ENCODE results near the gene UNC5CL.

DNA sequence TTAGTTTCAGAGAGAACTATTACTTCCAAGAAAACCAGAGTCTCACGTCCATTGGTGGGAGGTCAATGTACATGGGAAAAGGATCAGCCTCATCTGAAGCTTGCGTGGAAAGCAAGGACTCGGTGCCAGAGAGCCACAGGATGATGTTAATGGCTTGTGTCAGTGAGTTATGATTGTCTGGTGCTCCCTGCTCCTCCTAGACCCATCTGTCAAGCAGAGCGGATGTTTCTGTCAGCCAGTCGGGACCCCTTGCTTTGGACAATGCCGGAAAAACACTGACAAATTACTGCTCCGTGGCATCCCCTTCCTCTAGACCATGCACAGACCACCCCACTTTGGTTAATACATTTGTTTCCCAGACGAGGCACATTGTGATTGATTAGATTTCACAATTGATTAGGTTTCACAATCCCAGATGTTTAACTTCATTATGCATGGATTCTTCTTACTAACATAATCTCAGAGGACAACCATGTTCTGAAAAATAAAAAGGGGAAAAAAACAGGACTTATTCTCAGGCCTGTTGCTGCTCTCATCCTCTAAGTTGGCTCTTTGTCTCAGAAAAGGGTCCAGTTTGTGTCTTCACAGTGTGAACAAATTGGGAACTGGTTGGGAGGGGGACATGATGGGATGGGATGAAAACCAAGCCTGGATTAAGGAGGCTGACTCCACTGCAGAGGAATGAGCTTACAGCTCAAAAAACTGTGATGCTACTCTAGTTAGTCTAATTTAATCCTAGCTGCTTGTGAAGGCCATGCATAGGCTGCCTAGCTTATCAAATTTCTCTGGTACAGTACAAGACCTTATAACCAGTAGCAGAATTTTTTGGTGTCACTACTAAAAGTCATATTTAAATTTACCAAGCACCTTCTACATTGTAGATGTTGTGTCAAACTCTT lies 51.9 kb downstream of the UNC5CL start:
- no peak for TF ChIP-seq POLR2AphosphoS5 (IDR thresholded peaks at IDR 0.05; ENCODE audit: low read depth, low read length)
- no peak for TF ChIP-seq POLR2A (IDR thresholded peaks at IDR 0.05; ENCODE audit: low read depth, low read length)
- no peak for TF ChIP-seq TAF1 (IDR thresholded peaks at IDR 0.05; ENCODE audit: borderline replicate concordance, low read depth, low read length)
